H1 (cell line): ENCODE results near the gene RGS16. TPM values are rescaled to one million over a fixed set of nuclear protein-coding genes. Genes with fewer than 3 reads are reported as not detected.

Experiments
- BACH1 ChIP-seq: IDR thresholded peaks from 2 replicates; pipeline ENCODE4 v1.6.1; 2012; ENCODE audit warnings: low read length, improper control_type of control experiment
- CTBP2 ChIP-seq: IDR thresholded peaks from 2 replicates; pipeline ENCODE4 v1.7.0; 2011; ENCODE audit warnings: borderline replicate concordance, mild to moderate bottlenecking, moderate library complexity, mixed read lengths, low read length; ENCODE audit not compliant: insufficient read depth, insufficient read length
- EGR1 ChIP-seq: IDR thresholded peaks from 2 replicates; pipeline ENCODE4 v1.6.1; 2011; ENCODE audit warnings: low read depth, low read length, borderline replicate concordance
- KDM5A ChIP-seq: fragments of 200-600 bp; IDR thresholded peaks from 2 replicates; pipeline ENCODE4 v1.7.1; 2012; ENCODE audit warnings: mild to moderate bottlenecking, low read length, inconsistent platforms, mixed read lengths
- polyA plus RNA-seq, 7 experiments: library from polyadenylated mRNA; depleted of rRNA in 3 of 7; stranded (reverse) in 5 of 7; unstranded in 2 of 7; fragments of >200 nt in 5 of 7; fragments of 200-250 nt in 2 of 7; gene quantifications; 1 replicate in 5 of 7; 2 replicates in 1 of 7; 4 replicates in 1 of 7; pipeline versions ENCODE4 v1.2.1 to v1.2.3, GENCODE V29; 2011 to 2013; ENCODE audit warnings: missing spikeins in 2 of 7, mixed read lengths in 2 of 7
- total RNA-seq: library from RNA; stranded (reverse); fragmentation: NEBNext Ultra II Directional; extraction: Animal tissue kit (Norgen Biotek cat#: 25700); gene quantifications from 2 replicates; pipeline ENCODE4 v1.2.1, GENCODE V29; 2021
- TF ChIP-seq, protein P1 (sequence below), 3 experiments: IDR thresholded peaks; 1 replicate in 2 of 3; 2 replicates in 1 of 3; pipeline versions ENCODE4 v1.5.1 to v1.6.1; 2011; ENCODE audit warnings: low read length in 3 of 3, mild to moderate bottlenecking in 3 of 3, inconsistent platforms in 2 of 3, low read depth in 1 of 3, moderate library complexity in 1 of 3; ENCODE audit not compliant: insufficient read depth in 1 of 3; ENCODE audit errors: control extremely low read depth in 1 of 3
- TF ChIP-seq, protein P2 (sequence below): IDR thresholded peaks from 2 replicates; pipeline ENCODE4 v1.6.1; 2012; ENCODE audit warnings: inconsistent platforms

The RGS16 gene
- total and polyA plus RNA-seq, 2 of the 8 experiments (the other 6 are each of a cell fraction or from before 2014, with no cell fraction given), result 5.7 to 9.8 TPM

DNA sequence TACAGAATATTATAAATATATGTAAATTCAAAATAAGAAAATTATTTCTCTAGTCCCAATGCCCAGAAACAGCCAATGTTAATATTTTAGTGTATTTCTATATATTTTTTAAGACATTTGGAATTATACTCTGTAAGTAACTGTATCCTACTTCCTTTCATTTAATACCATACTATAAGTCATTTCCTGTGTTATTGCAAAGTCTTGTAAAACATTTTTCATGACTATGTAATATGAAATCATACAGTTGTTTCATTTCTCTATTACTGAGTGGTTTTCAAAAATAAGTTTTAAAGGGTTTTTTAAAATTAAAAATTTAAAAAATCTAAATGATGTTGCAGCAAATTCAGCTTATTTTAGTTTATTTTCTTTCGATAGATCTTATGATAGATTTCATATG is 17.1 kb downstream of the RGS16 start (continued):
- TF ChIP-seq CTBP2 (no peak), KDM5A (no peak), BACH1 (no peak), EGR1 (no peak)
- TF ChIP-seq, protein P1, sequence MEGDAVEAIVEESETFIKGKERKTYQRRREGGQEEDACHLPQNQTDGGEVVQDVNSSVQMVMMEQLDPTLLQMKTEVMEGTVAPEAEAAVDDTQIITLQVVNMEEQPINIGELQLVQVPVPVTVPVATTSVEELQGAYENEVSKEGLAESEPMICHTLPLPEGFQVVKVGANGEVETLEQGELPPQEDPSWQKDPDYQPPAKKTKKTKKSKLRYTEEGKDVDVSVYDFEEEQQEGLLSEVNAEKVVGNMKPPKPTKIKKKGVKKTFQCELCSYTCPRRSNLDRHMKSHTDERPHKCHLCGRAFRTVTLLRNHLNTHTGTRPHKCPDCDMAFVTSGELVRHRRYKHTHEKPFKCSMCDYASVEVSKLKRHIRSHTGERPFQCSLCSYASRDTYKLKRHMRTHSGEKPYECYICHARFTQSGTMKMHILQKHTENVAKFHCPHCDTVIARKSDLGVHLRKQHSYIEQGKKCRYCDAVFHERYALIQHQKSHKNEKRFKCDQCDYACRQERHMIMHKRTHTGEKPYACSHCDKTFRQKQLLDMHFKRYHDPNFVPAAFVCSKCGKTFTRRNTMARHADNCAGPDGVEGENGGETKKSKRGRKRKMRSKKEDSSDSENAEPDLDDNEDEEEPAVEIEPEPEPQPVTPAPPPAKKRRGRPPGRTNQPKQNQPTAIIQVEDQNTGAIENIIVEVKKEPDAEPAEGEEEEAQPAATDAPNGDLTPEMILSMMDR (IDR thresholded peaks at IDR 0.05; ENCODE audit: control extremely low read depth in 1 of 3, insufficient read depth in 1 of 3, low read depth in 1 of 3, low read length in 3 of 3), result no peak
- TF ChIP-seq, protein P2, sequence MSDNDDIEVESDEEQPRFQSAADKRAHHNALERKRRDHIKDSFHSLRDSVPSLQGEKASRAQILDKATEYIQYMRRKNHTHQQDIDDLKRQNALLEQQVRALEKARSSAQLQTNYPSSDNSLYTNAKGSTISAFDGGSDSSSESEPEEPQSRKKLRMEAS, result no peak
